ENCODE measurements around the gene CFAP221.

Gene CFAP221

GRCh38 chr2:119544075-119544938 is at the start of gene CFAP221:
TSS of gene CFAP221 (plus strand) at chr2:119544449. CDS start at chr2:119546132, 1,683 bp downstream.
- peak; percentile 73 to 74 for DNase-seq (ENCODE audit: low read depth in 2 of 2)
- no peak for TF ChIP-seq CTCF (IDR thresholded peaks at IDR 0.05; ENCODE audit: low read depth, low read length)
- H3K4me3 ChIP-seq (replicated peaks in 1 of 2; ENCODE audit: low read depth in 2 of 2, low read length in 2 of 2), result peak within 1 kb of the TSS; percentile 57 to 59

GRCh38 chr2:119495948-119496347 is 48.3 kb upstream of the CFAP221 start:
- H3K4me3 ChIP-seq (replicated peaks in 1 of 2; ENCODE audit: low read depth in 2 of 2, low read length in 2 of 2), result no peak overlapping the region
- DNase-seq (ENCODE audit: low read depth in 2 of 2), result no peak
- no peak for TF ChIP-seq CTCF (IDR thresholded peaks at IDR 0.05; ENCODE audit: low read depth, low read length)

- TF ChIP-seq CTCF (IDR thresholded peaks at IDR 0.05; ENCODE audit: low read depth, low read length), result no peak
- DNase-seq (ENCODE audit: low read depth in 2 of 2), result no peak
- H3K4me3 ChIP-seq (replicated peaks in 1 of 2; ENCODE audit: low read depth in 2 of 2, low read length in 2 of 2), result no peak overlapping the region
These were observed 47.6 kb upstream of the CFAP221 start for GRCh38 chr2:119496682-119497081.

- H3K4me3 ChIP-seq (replicated peaks in 1 of 2; ENCODE audit: low read depth in 2 of 2, low read length in 2 of 2), result no peak overlapping the region
- no peak for TF ChIP-seq CTCF (IDR thresholded peaks at IDR 0.05; ENCODE audit: low read depth, low read length)
- peak in 1 of 2 donors; percentile 37 for DNase-seq (ENCODE audit: low read depth in 2 of 2)
These were observed 35.5 kb upstream of the CFAP221 start for GRCh38 chr2:119508756-119509155.

GRCh38 chr2:119511989-119512388 is 32.3 kb upstream of the CFAP221 start:
- no peak overlapping the region for H3K4me3 ChIP-seq (replicated peaks in 1 of 2; ENCODE audit: low read depth in 2 of 2, low read length in 2 of 2)
- TF ChIP-seq CTCF (IDR thresholded peaks at IDR 0.05; ENCODE audit: low read depth, low read length), result no peak

GRCh38 chr2:119512946-119513345 is 31.3 kb upstream of the CFAP221 start:
- DNase-seq (ENCODE audit: low read depth in 2 of 2), result no peak
- TF ChIP-seq CTCF (IDR thresholded peaks at IDR 0.05; ENCODE audit: low read depth, low read length), result no peak
- H3K4me3 ChIP-seq (replicated peaks in 1 of 2; ENCODE audit: low read depth in 2 of 2, low read length in 2 of 2), result no peak overlapping the region

More at GRCh38 chr2:119511989-119512388, 32.3 kb upstream of the CFAP221 start:
- no peak for DNase-seq (ENCODE audit: low read depth in 2 of 2)

Data from cardiac fibroblast (primary cell).